Activated CD8-positive, alpha-beta T cell treated with anti-CD3 and anti-CD28 coated beads for 36 hours (primary cell): ENCODE data around the gene PPP2R3A. TPM values are rescaled to one million over a fixed set of nuclear protein-coding genes. Genes with fewer than 3 reads are reported as not detected.

Experiments
- ATAC-seq: fragments of 200-7000 bp; cut with Tn5 transposase; one replicate; pipeline ENCODE4 v1.10.0; 2021; ENCODE audit warnings: mild to moderate bottlenecking, moderate library complexity
- CTCF ChIA-PET: fragments of 350-600 bp; sonication (Branson Sonifier 250); formaldehyde crosslinking; loops from one replicate; lab custom pipeline; 2021; ENCODE audit warnings: antibody characterized with exemption; lab: Charles Lee
- POLR2A ChIA-PET: fragments of 350-600 bp; sonication (Branson Sonifier 250); formaldehyde crosslinking; loops from one replicate; lab custom pipeline; 2021; ENCODE audit warnings: antibody characterized with exemption; lab: Charles Lee
- DNase-seq: peaks from one replicate; pipeline ENCODE4 v3.0.0-alpha.2; 2020
- H3K27ac Mint-ChIP-seq: one replicate; pipeline ENCODE4 v1.8.0; 2021; ENCODE audit warnings: mild to moderate bottlenecking, mixed read lengths
- H3K27me3 Mint-ChIP-seq: one replicate; pipeline ENCODE4 v1.8.0; 2021; ENCODE audit warnings: mixed read lengths
- H3K36me3 Mint-ChIP-seq: one replicate; pipeline ENCODE4 v1.8.0; 2021; ENCODE audit warnings: low read depth, mixed read lengths
- H3K4me1 Mint-ChIP-seq: one replicate; pipeline ENCODE4 v1.8.0; 2021; ENCODE audit warnings: low read depth, mixed read lengths
- H3K4me3 Mint-ChIP-seq: one replicate; pipeline ENCODE4 v1.8.0; 2021; ENCODE audit warnings: mild to moderate bottlenecking, moderate library complexity, mixed read lengths
- H3K9me3 Mint-ChIP-seq: one replicate; pipeline ENCODE4 v1.8.0; 2021; ENCODE audit warnings: mixed read lengths
- CTCF ChIP-seq: fragments of 200-600 bp; IDR thresholded peaks from one replicate; pipeline ENCODE4 v1.8.0; 2022; ENCODE audit warnings: antibody characterized with exemption, mild to moderate bottlenecking
- intact Hi-C: fragments of 100-400 bp; cut with micrococcal nuclease; formaldehyde crosslinking; loops from one replicate; pipeline ENCODE4 v1.10.0; 2022
- total RNA-seq, 2 experiments: library from RNA; stranded (reverse); gene quantifications; one replicate each; pipeline ENCODE4 v1.2.3, GENCODE V29; 2021

PPP2R3A gene
- total RNA-seq, 2 experiments from 2014 or later = 0.16 to 0.51 TPM

GRCh38 chr3:136023264-136023978 lies 57.9 kb downstream of the PPP2R3A start:
- ATAC-seq (no peak), DNase-seq (no peak)
- no peaks in the 10 kb centered on the region for H3K9me3 Mint-ChIP-seq
- POLR2A ChIA-PET = no interaction called here
- no peak overlapping the region for H3K4me3 Mint-ChIP-seq
- H3K4me1 Mint-ChIP-seq = no peaks in the 10 kb centered on the region
- no peaks in the 10 kb centered on the region for H3K36me3 Mint-ChIP-seq
- H3K27ac Mint-ChIP-seq = no peak overlapping the region
- peaks cover 6% of the 10 kb centered on the region for H3K27me3 Mint-ChIP-seq
- CTCF ChIA-PET = interaction anchor here (1.4 kb wide), 1 partner anchor 20 kb away, joined by 3 read pairs; no protein-coding TSS in a partner anchor
- intact Hi-C loops = no loop called here
- no peak for TF ChIP-seq CTCF

- H3K9me3 Mint-ChIP-seq = peaks cover 4% of the 10 kb centered on the region
- POLR2A ChIA-PET = no interaction called here
- ATAC-seq = no peak
- no peaks in the 10 kb centered on the region for H3K36me3 Mint-ChIP-seq
- H3K4me3 Mint-ChIP-seq = no peak overlapping the region
- CTCF ChIA-PET = no interaction called here
- no peaks in the 10 kb centered on the region for H3K4me1 Mint-ChIP-seq
- no peak overlapping the region for H3K27ac Mint-ChIP-seq
- TF ChIP-seq CTCF = no peak
- no peak for DNase-seq
- intact Hi-C loops = no loop called here
- H3K27me3 Mint-ChIP-seq = peaks cover 12% of the 10 kb centered on the region
Observed at GRCh38 chr3:136036306-136036705, 70.8 kb downstream of the PPP2R3A start.

GRCh38 chr3:136038668-136039067 lies 73.1 kb downstream of the PPP2R3A start:
- Mint-ChIP-seq H3K27me3 (peaks cover 12% of the 10 kb centered on the region), H3K4me3 (no peak overlapping the region), H3K27ac (no peak overlapping the region), H3K36me3 (no peaks in the 10 kb centered on the region), H3K9me3 (peaks cover 2% of the 10 kb centered on the region), H3K4me1 (no peaks in the 10 kb centered on the region)
- intact Hi-C loops = no loop called here
- POLR2A ChIA-PET = no interaction called here
- TF ChIP-seq CTCF = no peak
- CTCF ChIA-PET = no interaction called here
- DNase-seq = no peak
- no peak for ATAC-seq

- H3K27ac Mint-ChIP-seq = no peak overlapping the region
- H3K27me3 Mint-ChIP-seq = peaks cover 6% of the 10 kb centered on the region
- intact Hi-C loops = loop anchor here (5.0 kb wide), 1 partner anchor 125 kb away; no protein-coding TSS in a partner anchor
- peak; percentile 78 for TF ChIP-seq CTCF
- H3K4me1 Mint-ChIP-seq = no peaks in the 10 kb centered on the region
- H3K4me3 Mint-ChIP-seq = no peak overlapping the region
- CTCF ChIA-PET = interaction anchor here (0.6 to 3.2 kb wide), 30 partner anchors 8 to 1442 kb away, joined by 3 to 22 read pairs (median 4); partner anchors contain the start of gene EPHB1
- ATAC-seq (no peak), DNase-seq (no peak)
- H3K36me3 Mint-ChIP-seq = no peaks in the 10 kb centered on the region
- H3K9me3 Mint-ChIP-seq = no peaks in the 10 kb centered on the region
- POLR2A ChIA-PET = interaction anchor here (0.6 kb wide), 1 partner anchor 38 kb away, joined by 3 read pairs; no protein-coding TSS in a partner anchor
Observed at GRCh38 chr3:136042608-136043221, 77.2 kb downstream of the PPP2R3A start.
